ENCODE measurements around the gene PLXDC2. TPM values are rescaled to one million over a fixed set of nuclear protein-coding genes. Genes with fewer than 3 reads are reported as not detected.

The PLXDC2 gene
- total and polyA plus RNA-seq, 10 of the 15 experiments (the other 5 are each of a cell fraction or from before 2014, with no cell fraction given): 0.05 to 1.8 (median 0.14) TPM; not detected in 2

DNA sequence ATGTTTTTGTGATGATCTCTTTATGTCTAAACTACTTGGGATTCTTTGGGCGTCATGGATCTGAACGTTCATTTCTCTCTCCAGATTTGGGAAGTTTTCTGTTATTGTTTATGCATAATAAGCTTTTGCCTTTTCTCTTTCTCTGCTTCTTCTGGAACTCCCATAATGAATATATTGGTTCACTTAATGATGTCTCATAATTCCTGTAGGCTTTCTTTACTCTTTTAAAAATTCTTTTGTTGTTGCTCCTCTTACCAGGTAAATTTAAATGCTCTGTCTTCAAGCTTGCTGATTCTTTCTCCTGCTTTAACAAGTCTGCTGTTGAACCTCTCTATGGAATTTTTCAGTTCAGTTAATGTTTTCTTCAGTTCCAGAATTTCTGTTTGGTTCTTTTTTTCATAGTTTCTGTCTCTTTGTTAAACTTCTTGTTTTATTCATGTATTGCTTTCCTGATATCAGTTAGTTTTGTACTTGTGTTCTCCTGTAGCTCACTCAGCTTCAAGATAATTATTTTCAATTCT lies 317.5 kb downstream of the PLXDC2 start:
- H3K4me1 ChIP-seq (ENCODE audit: control insufficient read depth, insufficient read depth, low read length): no peaks in the 10 kb centered on the region
- H3K9me3 ChIP-seq (replicated peaks; ENCODE audit: control insufficient read depth, insufficient read depth, low read length): no peaks in the 10 kb centered on the region; the same call in 2 of the 3 replicates
- no peak for FAIRE-seq
- H3K27me3 ChIP-seq (replicated peaks in 1 of 2; ENCODE audit: control insufficient read depth in 2 of 2, insufficient read depth in 2 of 2, low read length in 1 of 2): no peaks in the 10 kb centered on the region
- no peak for TF ChIP-seq RAD21 (IDR thresholded peaks at IDR 0.05; ENCODE audit: insufficient read depth, low read depth, low read length)
- no peak for TF ChIP-seq SUPT20H (IDR thresholded peaks at IDR 0.05; ENCODE audit: borderline replicate concordance, control insufficient read depth, low read depth, low read length)
- no peak for TF ChIP-seq EGR1 (IDR thresholded peaks at IDR 0.05; ENCODE audit: borderline replicate concordance in 1 of 2, low read depth in 2 of 2, low read length in 2 of 2)
- TF ChIP-seq RUNX3 (IDR thresholded peaks at IDR 0.05; ENCODE audit: low read length): no peak
- TF ChIP-seq ZNF384 (IDR thresholded peaks at IDR 0.05; ENCODE audit: borderline replicate concordance, low read depth, low read length): no peak
- TF ChIP-seq POU2F2 (IDR thresholded peaks at IDR 0.05; ENCODE audit: borderline replicate concordance, low read depth, low read length): no peak
- TF ChIP-seq, protein P1, sequence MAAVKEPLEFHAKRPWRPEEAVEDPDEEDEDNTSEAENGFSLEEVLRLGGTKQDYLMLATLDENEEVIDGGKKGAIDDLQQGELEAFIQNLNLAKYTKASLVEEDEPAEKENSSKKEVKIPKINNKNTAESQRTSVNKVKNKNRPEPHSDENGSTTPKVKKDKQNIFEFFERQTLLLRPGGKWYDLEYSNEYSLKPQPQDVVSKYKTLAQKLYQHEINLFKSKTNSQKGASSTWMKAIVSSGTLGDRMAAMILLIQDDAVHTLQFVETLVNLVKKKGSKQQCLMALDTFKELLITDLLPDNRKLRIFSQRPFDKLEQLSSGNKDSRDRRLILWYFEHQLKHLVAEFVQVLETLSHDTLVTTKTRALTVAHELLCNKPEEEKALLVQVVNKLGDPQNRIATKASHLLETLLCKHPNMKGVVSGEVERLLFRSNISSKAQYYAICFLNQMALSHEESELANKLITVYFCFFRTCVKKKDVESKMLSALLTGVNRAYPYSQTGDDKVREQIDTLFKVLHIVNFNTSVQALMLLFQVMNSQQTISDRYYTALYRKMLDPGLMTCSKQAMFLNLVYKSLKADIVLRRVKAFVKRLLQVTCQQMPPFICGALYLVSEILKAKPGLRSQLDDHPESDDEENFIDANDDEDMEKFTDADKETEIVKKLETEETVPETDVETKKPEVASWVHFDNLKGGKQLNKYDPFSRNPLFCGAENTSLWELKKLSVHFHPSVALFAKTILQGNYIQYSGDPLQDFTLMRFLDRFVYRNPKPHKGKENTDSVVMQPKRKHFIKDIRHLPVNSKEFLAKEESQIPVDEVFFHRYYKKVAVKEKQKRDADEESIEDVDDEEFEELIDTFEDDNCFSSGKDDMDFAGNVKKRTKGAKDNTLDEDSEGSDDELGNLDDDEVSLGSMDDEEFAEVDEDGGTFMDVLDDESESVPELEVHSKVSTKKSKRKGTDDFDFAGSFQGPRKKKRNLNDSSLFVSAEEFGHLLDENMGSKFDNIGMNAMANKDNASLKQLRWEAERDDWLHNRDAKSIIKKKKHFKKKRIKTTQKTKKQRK (IDR thresholded peaks at IDR 0.05; ENCODE audit: low read depth, low read length): no peak
- TF ChIP-seq, protein P2, sequence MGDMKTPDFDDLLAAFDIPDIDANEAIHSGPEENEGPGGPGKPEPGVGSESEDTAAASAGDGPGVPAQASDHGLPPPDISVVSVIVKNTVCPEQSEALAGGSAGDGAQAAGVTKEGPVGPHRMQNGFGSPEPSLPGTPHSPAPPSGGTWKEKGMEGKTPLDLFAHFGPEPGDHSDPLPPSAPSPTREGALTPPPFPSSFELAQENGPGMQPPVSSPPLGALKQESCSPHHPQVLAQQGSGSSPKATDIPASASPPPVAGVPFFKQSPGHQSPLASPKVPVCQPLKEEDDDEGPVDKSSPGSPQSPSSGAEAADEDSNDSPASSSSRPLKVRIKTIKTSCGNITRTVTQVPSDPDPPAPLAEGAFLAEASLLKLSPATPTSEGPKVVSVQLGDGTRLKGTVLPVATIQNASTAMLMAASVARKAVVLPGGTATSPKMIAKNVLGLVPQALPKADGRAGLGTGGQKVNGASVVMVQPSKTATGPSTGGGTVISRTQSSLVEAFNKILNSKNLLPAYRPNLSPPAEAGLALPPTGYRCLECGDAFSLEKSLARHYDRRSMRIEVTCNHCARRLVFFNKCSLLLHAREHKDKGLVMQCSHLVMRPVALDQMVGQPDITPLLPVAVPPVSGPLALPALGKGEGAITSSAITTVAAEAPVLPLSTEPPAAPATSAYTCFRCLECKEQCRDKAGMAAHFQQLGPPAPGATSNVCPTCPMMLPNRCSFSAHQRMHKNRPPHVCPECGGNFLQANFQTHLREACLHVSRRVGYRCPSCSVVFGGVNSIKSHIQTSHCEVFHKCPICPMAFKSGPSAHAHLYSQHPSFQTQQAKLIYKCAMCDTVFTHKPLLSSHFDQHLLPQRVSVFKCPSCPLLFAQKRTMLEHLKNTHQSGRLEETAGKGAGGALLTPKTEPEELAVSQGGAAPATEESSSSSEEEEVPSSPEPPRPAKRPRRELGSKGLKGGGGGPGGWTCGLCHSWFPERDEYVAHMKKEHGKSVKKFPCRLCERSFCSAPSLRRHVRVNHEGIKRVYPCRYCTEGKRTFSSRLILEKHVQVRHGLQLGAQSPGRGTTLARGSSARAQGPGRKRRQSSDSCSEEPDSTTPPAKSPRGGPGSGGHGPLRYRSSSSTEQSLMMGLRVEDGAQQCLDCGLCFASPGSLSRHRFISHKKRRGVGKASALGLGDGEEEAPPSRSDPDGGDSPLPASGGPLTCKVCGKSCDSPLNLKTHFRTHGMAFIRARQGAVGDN (IDR thresholded peaks at IDR 0.05): no peak
- no peak for TF ChIP-seq RELA (IDR thresholded peaks at IDR 0.05; ENCODE audit: borderline replicate concordance, partially characterized antibody)
- TF ChIP-seq ZNF622 (IDR thresholded peaks at IDR 0.05): no peak
- no peak for TF ChIP-seq TCF3 (IDR thresholded peaks at IDR 0.05; ENCODE audit: borderline replicate concordance, insufficient read depth, low read depth, low read length)
- TF ChIP-seq BHLHE40 (IDR thresholded peaks at IDR 0.05; ENCODE audit: borderline replicate concordance in 1 of 2, low read depth in 2 of 2, low read length in 1 of 2): no peak
- ATAC-seq: no peak
- WGBS (ENCODE audit: insufficient coverage, insufficient replicate concordance, low lambda C conversion rate, missing lambda C conversion rate): 94% methylated on average over 2 of the region's 2 CpGs
- POLR2A ChIA-PET: no interaction called here
- H3K4me2 ChIP-seq (ENCODE audit: control insufficient read depth, insufficient read depth): no peak overlapping the region
- H3K27ac ChIP-seq (ENCODE audit: control insufficient read depth, insufficient read depth): no peak overlapping the region
- SMC1A ChIA-PET (ENCODE audit: uncharacterized antibody, unreplicated experiment): no interaction called here
- no peak overlapping the region for H3K4me3 ChIP-seq
- RAD21 ChIA-PET (ENCODE audit: unreplicated experiment): no interaction called here
- H3K79me2 ChIP-seq (ENCODE audit: control insufficient read depth, insufficient read depth, low read length): no peaks in the 10 kb centered on the region
- intact Hi-C loops (cut with micrococcal nuclease; ENCODE audit: unreplicated experiment): no loop called here
- in situ Hi-C loops (cut with MboI): no loop called here
- CTCF ChIA-PET: no interaction called here
- no peaks in the 10 kb centered on the region for H4K20me1 ChIP-seq (ENCODE audit: control insufficient read depth, insufficient read depth)
- H3K9ac ChIP-seq (ENCODE audit: control insufficient read depth, insufficient read depth, low read length): no peak overlapping the region
- BruUV-seq (replicated peaks): no TSS peak
- no peaks in the 10 kb centered on the region for H3K36me3 ChIP-seq (ENCODE audit: control insufficient read depth in 2 of 2, insufficient read depth in 2 of 2, low read length in 1 of 2)
- H2AFZ ChIP-seq (ENCODE audit: control insufficient read depth, low read depth, low read length): no peak overlapping the region
- DNase-seq (ENCODE audit: low read depth, low spot score): no peak
